Measurements from ENCODE around the gene ZDHHC11. TPM values are rescaled to one million over a fixed set of nuclear protein-coding genes. Genes with fewer than 3 reads are reported as not detected.

The ZDHHC11 gene
- total RNA-seq, 2 experiments from 2014 or later: 4.6 to 6.0 TPM

- POLR2A ChIA-PET: no interaction called here
- CTCF ChIA-PET: no interaction called here
- DNase-seq (no peak), ATAC-seq (no peak)
- intact Hi-C loops (cut with micrococcal nuclease): no loop called here
- Mint-ChIP-seq H3K36me3 (ENCODE audit: low read depth) (peaks cover 55% of the 10 kb centered on the region), H3K27ac (no peak overlapping the region), H3K9me3 (no peaks in the 10 kb centered on the region), H3K4me1 (ENCODE audit: low read depth) (no peaks in the 10 kb centered on the region), H3K4me3 (no peak overlapping the region), H3K27me3 (no peaks in the 10 kb centered on the region)
- no peak for TF ChIP-seq CTCF (IDR thresholded peaks at IDR 0.05)
Observed at GRCh38 chr5:867300-867870, 16.6 kb upstream of the ZDHHC11 start.

DNA sequence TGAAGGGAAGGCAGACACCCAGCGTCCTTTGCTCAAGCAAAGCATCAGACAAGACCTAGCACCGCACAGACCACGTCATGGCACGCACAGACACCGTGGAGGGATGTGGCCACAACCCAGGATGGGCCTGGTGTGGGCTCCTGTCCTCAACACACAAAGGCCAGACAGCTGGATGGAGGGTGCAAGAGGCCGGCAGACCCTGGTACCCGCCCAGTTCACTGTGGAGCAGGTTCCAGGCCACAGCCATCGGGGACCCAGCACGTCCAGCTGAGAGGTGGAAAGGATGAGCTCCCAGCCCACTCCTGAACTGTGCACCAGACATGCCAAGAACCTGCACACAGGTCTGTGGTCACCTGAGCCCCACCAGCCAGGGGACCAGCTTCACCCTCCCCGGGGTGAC, 15.0 kb upstream of the ZDHHC11 start:
- no peak for TF ChIP-seq CTCF (IDR thresholded peaks at IDR 0.05)
- no peak for ATAC-seq
- Mint-ChIP-seq H3K4me1 (ENCODE audit: low read depth) (no peaks in the 10 kb centered on the region), H3K36me3 (ENCODE audit: low read depth) (peaks cover 41% of the 10 kb centered on the region), H3K27ac (no peak overlapping the region), H3K4me3 (no peak overlapping the region), H3K27me3 (no peaks in the 10 kb centered on the region), H3K9me3 (no peaks in the 10 kb centered on the region)
- no peak for DNase-seq
- POLR2A ChIA-PET: no interaction called here
- intact Hi-C loops (cut with micrococcal nuclease): no loop called here
- CTCF ChIA-PET: no interaction called here

- Mint-ChIP-seq H3K9me3 (no peaks in the 10 kb centered on the region), H3K27ac (no peak overlapping the region), H3K27me3 (no peaks in the 10 kb centered on the region), H3K36me3 (ENCODE audit: low read depth) (peaks cover 36% of the 10 kb centered on the region), H3K4me1 (ENCODE audit: low read depth) (no peaks in the 10 kb centered on the region), H3K4me3 (no peak overlapping the region)
- no peak for TF ChIP-seq CTCF (IDR thresholded peaks at IDR 0.05)
- ATAC-seq (no peak), DNase-seq (no peak)
- CTCF ChIA-PET: no interaction called here
- POLR2A ChIA-PET: interaction anchor here (3.0 kb wide), 1 partner anchor 12 kb away, joined by 9 read pairs; no protein-coding TSS in a partner anchor
- intact Hi-C loops (cut with micrococcal nuclease): no loop called here
Observed at GRCh38 chr5:865168-865521, 14.4 kb upstream of the ZDHHC11 start.

- Mint-ChIP-seq H3K27ac (no peak overlapping the region), H3K27me3 (no peaks in the 10 kb centered on the region), H3K4me3 (no peak overlapping the region), H3K4me1 (ENCODE audit: low read depth) (no peaks in the 10 kb centered on the region), H3K9me3 (no peaks in the 10 kb centered on the region), H3K36me3 (ENCODE audit: low read depth) (peaks cover 31% of the 10 kb centered on the region)
- CTCF ChIA-PET: no interaction called here
- POLR2A ChIA-PET: interaction anchor here (3.0 kb wide), 1 partner anchor 12 kb away, joined by 9 read pairs; no protein-coding TSS in a partner anchor
- TF ChIP-seq CTCF (IDR thresholded peaks at IDR 0.05): no peak
- intact Hi-C loops (cut with micrococcal nuclease): no loop called here
- no peak for ATAC-seq
- DNase-seq: no peak
Observed at GRCh38 chr5:864492-865167, 13.8 kb upstream of the ZDHHC11 start.

GRCh38 chr5:863244-863805, 12.5 kb upstream of the ZDHHC11 start:
- ATAC-seq: no peak
- no peaks in the 10 kb centered on the region for H3K27me3 Mint-ChIP-seq
- ChIA-PET CTCF (no interaction called here), POLR2A (interaction anchor here (0.6 to 3.0 kb wide), 2 partner anchors 14 to 30 kb away, joined by 3 to 9 read pairs; no protein-coding TSS in a partner anchor)
- no peaks in the 10 kb centered on the region for H3K9me3 Mint-ChIP-seq
- no peak overlapping the region for H3K27ac Mint-ChIP-seq
- DNase-seq: no peak
- peaks cover 23% of the 10 kb centered on the region for H3K36me3 Mint-ChIP-seq (ENCODE audit: low read depth)
- no peak overlapping the region for H3K4me3 Mint-ChIP-seq
- H3K4me1 Mint-ChIP-seq (ENCODE audit: low read depth): no peaks in the 10 kb centered on the region
- no peak for TF ChIP-seq CTCF (IDR thresholded peaks at IDR 0.05)
- intact Hi-C loops (cut with micrococcal nuclease): no loop called here
